ENCODE data around the gene MTHFSD.

DNA sequence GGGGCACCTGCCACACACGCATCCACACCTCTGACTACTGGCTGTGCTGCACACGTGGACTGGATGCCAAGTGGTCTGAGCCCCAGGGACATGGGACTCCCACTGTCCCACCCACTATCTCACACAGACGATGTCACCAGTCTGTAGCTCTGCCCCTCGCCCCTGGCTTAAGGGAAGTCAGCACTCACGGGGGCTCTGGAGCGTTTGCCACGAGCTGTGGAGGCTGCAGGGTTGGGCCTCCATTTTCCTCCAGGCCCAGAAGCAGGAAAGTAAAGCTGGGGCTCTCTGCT, 22.6 kb downstream of the MTHFSD start:
- TF ChIP-seq CTCF (IDR thresholded peaks at IDR 0.05) (no peak), POLR2A (IDR thresholded peaks at IDR 0.05) (no peak)
